Stimulated activated CD8-positive, alpha-beta memory T cell treated with anti-CD3 and anti-CD28 coated beads, Interleukin-7, amount 100 ng/mL, for 48 hours (primary cell): Measurements from ENCODE around the gene EVA1A.

Experiments used
- DNase-seq, 2 donors: peaks; one replicate each; pipeline ENCODE4 v3.0.0-alpha.2; 2020; ENCODE audit warnings: low read depth in 1 of 2; ENCODE audit errors: extremely low read depth in 1 of 2

EVA1A gene

DNA sequence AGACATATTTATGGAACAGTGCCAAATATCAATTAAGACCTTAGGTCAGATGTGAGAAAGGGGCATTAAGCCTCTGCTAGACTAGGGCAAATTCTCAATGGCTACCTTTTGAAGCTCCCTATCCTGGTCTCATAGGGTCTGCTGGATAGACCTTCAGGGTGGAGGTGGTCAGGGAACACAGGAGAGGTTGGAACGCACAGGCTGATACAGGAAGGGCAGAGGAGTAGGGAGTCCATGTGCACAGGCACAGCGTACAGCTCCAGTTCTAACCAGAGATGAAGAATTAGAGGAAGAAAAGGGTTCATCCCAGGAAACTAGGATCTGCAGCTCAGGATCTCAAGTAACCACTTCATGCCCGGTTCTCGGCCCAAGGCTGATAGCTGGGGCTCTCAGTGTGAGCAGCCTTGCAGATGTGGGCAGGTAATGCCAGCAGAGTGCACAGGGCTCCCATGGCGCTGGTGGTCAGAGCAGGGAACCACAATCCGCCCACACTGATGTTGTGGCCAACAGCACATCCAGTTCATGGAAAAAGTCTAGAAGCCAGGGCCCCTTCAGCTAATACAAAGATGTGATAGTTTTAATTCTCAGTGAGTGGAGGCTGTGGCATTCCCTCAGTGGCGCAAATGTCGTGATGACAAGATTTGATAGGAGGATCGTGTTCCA, 3.4 kb upstream of the EVA1A start:
- no peak for DNase-seq

DNA sequence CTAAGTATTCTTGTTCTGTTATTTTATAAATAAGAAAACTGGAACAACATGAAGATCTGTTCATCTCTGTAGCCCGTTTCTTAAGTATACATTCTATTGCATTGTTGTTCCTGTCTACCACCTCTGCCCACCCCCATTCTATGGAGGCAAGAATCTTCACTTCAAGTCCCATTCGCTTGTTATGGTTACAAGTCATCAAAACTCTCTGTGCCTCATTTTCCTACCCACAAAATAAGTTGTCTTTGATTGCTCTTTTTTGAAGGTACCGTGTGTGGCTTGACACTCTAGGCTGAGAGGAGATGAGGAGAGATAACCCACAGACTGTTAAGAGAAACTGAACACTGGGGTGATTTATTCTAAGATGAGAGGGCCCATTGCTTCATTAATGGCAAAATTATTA, 2.9 kb upstream of the EVA1A start:
- DNase-seq = no peak

DNA sequence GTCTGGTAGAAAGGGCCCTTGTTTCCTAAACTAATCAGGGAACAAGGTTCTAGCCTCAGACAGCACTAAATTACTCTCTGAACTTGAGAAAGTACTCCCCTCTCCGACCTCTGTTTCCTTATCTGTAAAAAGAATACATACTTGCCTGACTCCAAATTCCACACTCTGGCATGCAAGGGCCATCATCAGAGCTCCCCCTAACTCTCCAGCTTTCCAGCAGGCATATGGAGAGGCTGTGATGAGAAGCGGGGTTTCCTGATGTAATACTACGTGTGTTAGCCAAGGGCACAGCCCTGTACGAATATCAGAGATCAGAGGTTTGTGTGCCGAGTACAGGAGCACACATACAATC, 1.8 kb upstream of the EVA1A start:
- no peak for DNase-seq

DNA sequence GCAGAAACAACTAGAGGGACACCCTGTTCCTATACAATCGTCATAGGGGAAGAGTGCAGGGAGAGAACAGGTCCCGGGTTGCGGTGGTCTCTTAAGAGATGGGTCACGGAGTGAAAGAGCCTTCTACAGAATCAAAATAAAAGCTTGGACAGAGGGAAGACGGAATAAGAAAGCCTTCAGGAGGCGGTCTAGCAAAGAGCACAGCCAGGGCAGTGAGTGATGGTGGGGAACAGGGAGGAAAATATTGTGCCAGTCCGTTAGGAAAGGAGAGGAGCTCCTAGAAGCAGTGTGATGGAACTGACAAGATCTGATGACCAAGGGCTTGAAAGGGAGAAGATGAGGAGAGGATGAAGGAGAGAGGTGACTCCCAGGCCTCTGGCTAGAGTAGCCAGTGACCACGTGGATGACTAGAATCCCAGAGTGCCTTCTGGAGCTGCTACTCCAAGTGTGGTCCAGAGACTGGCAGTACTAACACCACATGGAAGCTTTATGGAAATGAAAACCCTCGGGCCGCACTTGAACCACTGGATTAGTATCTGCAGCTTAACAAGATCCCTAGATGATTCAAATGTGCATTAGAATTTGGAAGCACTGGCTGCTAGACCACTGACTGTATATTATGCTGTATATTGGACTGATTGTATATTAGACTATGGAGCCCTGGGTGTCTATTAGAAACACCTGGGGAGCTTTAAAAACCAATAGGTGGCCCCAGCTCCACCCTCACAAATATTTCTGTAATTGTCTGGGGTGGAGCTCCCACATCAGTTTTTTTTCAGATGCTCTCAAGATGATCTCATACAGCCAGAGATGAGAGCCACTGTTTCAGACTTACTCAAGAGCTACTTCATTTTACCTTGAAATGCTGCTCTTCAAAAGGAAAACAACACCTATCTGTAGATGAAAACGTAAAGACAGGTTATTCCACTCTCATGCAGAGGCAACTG, 1.1 kb upstream of the EVA1A start:
- no peak for DNase-seq

DNA sequence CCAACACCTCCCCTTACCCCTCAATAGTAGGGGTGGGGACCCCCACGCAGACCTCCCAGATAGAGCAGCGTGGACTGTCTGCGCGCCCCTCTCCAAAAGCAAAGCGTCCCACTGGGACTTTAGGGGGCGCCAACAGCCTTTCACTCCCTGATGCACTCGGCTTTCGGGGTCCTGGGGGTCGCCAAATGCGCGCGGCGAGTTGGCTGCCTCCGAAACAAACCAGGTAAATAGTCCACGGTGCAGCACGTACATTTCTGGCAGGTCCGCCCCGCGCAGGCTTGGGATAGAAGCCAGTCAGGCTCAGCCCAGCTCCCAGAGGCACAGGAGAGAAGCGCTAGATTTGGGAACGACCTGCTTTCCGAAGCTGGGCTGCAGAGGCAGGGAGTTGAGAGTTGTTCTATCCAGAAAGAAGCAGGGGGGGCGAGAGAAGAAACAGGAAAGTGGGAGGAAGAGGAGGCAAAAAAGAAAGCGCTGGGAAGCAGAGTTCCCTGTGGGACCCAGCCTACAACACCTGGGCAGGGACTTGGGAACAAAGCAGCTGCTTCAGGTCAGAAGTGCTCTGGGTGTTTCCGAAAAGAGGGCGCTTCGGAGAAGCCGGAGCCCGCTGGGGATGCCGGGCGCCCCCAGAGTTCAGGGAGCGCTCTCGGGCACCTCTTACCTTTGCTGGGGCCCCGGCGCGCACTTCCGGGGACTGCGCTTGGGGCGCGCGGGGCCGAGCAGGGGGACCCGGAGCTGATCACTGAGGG, 544 bp downstream of the EVA1A start:
- DNase-seq = no peak

DNA sequence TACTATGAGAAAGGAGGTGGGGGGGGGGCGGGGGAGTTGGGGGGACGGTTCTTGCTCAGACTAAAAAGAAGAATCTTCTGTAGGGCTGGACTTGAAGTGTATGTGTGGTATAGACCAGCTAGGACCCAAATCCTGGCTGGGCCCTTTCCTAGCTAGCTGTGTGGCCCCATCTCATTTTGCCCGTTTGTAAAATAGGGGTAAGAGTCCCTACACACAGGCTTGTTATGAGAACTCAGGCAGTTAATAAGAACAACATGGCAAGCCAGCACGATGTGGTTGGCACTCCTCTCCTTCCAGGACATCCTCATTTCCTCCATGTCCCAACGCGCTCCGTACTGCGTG, 1.1 kb downstream of the EVA1A start:
- no peak for DNase-seq

DNA sequence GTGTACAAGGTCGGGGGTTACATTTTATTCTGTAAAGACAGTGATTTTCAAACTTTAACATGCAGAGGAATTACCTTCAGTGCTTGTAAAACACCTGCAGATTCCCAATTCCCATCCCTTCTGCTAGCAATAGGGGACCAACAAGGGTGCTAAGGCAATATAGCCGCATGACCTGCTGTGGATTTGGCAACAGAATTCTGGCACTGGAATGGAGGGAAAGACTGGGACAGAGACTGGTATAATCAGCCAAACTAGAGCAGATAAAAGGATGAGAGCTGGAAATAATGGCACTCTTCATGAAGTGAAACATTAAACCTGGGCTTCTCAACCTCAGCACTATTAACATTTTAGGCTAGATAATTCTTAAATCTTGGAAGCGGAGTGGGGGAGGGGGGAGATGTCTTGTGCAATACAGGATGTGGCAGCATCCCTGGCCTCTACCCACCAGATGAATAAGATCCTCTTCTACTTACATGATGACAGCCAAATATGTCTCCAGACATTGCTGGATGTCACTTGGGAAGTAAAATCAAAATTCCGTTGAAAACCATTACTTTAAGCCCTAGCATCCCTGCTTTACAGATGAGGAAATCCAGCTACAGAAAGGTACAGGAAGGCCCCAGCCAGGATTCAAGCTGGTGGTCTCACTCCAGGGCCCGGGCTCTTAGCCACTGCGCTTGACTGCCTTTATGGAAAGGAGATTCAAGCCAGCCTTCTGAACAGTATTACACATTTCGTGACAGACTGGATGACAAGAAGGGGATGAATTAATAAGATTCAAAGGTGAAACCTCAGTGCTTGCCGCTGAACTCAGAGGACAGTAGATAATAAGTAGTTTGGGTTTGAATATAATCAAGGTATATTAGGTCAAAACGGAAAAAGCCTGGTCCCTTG, 1.7 kb downstream of the EVA1A start:
- DNase-seq = no peak

DNA sequence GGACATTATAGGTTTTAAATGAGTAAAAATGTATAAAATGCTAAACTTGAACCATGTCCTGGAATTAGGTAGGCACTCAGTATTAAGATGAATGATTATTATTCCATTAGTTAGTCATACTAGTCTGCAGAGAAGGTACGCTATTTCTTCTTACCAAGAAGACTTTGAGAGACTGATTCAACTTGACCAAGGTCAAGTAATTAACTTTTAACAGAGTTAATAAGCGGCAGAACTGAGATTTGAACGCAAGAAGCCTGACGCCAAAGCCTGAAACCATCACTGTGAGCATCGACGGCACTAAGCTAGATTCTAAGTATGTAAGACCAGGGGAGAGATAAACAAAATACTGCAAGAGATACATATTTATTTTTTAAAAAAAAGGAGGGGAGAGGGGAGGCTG, 2.6 kb downstream of the EVA1A start:
- no peak for DNase-seq

DNA sequence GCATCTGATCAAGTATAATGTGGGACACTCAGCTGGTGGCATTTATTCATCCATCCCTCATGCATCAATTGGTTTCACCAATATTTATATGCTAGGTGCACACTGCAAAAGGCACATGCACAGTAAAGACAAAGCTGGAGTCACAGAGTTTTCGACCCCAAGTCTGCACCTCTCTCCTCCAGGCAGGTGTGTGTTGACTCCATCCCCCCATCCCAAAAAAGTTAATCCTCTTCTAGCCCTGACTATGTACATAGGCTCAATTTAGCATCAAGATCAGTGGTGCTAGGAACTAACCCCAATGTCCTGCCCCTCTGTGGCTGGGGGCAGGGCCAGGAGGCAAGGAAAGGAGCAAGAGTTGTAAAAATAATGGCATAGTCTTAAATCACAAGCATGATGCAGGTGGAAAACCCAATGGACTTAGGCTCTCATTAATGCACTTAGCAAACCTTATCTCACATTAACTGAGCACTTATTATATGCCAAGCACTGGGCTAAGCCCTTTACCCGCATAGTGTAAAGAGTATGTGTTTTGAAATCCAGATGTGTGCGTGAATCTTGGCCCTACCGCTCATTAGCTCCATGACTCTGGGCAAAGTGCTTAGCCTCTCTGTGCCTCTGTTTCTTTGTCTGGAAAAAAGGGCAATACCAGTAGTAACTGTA, 3.1 kb downstream of the EVA1A start:
- DNase-seq = no peak

DNA sequence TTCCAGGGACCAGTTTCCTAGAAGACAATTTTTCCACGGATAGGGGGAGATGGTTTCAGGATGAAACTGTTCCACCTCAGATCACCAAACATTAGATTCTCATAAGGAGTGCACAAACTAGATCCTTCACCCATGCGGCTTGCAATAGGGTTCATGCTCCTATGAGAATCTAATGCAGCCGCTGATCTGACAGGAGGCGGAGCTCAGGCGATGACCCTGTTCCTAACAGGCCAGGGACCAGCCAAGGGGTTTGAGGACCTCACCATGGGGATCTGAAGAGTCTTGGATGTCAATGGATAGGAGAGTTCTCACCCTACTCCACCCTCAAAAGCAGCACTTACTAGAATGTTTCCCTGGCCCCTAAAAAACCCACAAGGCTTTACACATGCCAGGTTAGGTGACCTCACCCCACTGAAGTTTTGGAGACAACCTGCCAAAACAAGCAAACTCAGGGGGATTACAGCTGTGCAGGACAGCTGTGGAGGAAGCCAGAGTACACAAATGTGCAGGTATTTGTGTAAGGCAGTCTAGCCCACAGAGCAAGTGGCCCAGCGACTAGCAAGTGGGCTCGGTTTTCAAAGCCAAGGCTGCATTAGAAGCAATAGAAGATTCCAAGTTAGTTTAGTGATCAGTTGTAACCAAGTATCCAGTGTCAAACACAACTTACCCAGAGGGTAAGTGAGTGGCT, 3.9 kb downstream of the EVA1A start:
- DNase-seq = no peak

DNA sequence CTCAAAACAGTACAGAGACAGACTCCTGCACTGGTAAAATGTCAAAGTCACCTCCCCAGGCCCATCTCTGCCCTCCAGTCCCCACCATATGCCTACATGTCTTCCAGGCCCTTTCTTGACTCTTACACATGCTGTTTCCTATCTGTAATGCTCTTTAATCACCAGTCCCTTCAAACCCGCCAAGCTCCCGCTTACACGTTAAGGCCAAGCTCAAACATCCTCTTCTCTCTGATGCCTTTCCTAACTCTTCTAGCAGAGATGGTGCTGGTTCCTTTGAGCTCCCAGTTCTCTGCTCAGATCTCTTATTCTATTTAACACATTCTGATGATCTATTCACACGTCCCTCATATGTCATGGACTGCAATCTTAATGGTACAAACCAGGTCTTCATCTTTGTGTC, 5.0 kb downstream of the EVA1A start:
- no peak for DNase-seq

DNA sequence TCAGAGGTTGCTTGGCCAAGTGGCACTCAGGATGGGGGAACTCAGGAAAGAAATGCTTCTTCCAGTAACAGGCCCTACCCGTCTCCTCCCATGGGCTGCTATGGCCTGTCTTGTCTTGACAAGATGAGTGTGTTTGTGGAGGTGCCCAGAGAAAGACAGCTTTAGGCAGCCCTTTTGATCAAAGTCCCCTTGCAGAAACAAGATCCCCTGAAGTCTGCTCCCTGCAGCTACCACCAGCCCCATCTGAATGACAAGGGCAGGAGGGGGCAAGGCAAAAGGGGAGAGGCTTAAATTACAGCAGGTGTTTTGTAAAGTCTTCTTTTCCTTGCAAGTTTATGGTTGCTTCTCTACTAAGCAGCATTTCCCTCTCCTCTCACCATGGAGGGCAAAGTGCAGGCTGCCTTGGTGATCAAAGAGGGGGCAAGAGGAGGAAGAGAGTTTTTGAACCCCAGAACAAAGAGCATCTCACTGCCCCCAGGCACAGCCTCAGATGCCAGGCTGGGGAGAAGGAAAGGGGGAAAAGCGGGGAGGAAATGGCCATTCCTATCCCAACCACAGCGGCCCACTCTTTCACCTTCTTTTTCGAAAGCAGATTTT, 6.7 kb downstream of the EVA1A start:
- DNase-seq = no peak

DNA sequence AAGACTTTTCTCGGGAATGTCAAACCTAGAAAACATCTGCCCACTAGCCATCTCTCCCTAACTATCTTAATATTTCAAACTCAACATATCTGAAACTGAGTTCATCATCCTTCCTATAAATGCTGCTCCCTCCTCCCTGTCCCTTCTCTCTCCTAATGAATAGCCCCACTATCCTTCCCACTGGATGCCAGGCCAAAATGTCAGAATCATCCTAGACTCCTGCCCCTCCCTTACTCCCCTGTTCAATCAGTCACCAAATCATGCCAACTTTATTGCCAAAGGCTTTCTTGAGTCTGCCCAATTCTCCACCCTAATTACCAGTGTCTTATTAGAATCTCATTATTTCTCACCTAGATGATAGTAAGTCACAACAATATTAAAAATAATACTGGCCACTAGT, 8.5 kb downstream of the EVA1A start:
- DNase-seq = no peak

DNA sequence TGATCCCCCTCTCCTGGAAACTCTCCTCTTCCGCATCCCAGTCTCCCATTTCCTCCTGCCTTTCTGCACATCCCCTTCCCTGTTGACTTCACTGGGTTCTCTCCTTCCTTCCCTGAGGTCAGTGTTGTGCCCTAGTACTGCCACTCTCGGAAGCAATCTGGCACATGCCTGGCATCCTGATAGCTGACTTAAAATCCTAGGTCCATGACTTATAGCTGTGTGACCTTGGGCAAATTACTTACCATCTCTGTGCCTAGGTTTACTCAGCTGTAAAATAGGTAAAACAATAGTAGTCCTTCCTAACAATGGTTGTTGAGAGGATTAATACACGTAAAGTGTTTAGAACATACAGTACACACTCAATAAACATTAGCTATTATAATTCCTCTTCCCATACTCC, 9.3 kb downstream of the EVA1A start:
- no peak for DNase-seq

DNA sequence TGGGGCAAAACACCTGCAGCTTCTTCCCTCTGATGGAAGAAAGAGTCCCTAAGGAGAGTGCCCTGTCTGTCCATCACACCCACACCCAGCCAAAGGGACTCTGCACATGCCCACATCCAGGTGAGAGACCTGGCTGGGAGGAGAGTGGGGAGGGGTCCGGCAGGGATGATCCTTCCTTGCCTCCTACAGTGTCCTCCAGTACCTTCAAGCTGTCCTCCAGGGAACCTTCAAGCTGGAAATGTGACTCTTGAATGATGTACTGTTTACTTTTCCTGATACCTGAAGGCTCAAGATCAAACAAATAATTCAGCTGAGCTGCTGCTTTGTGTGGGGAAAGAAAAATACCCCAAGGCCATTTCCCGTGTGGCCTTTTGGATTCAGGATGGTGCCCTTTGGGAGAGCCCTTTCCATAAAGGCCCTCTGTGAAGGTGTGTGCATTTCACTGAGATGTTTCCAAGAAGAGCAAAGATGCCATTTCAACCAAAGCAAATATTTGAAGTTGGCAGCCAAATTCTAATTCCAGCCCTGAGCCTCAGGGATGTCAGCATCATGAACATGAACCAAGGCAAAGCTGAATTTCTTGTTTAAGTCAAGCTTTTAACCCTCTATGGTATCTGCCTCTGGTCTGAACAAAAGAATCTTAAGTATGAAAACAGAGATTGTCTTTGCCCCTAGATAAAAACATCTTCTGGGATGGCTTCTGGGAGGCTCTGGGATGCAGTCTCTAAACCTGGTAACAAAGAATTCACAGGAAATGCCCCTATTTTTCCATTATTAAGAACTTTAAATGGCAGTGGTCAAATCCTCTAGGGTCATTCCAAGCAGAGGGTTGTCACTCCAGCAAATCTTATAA, 11.1 kb downstream of the EVA1A start:
- no peak for DNase-seq

DNA sequence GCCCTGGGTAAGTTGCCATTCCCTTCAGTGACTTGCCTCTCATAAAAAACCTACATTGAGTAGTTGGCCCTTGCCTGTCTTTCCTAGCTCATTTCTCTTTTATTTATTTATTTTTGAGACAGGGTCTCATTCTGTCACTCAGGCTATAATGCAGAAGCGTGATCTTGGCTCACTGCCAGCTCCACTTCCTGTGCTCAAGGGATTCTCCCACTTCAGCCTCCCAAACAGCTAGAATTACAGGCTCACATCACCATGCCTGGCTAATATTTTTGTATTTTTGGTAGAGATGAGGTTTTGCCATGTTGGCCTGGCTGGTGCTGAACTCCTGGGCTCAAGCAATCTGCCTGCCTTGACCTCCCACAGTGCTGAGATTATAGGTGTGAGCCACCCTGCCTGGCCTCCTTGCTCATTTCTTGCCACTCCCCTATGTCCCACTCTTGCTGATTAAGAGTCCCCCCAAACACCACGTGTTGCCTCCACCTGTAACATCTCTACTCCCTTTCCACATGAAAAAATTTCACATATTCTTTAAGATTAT, 12.6 kb downstream of the EVA1A start:
- DNase-seq = no peak

DNA sequence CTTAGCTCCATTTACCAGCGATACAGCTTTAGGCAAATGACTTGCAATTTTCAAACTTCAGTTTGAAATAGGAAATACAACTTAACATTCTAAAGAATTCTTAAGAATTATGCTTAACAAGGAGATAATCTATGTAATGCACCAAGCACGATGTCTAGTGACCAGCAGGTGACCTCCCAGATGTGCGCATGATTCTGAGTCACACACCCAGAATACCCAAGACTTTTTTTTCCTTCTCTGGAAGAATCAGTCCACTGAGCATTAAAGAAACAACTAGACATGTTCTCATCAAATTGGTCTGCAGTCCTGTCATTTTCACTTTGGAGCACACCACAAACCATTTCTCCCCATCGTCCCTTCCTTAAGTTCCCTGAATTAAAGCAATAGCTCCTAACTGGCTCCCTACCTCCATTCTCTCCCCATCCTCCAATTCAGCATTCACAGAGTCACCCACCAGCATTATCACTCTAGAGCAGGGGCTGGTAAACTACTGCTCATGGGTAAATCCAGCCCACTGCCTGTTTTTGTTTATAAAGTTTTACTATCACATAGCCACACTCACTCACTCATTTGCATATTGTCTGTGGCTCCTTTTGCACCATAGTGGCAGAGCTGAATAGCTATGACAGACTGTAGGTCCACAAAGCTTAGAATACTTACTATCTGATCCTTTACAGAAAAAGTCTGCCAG, 13.2 kb downstream of the EVA1A start:
- no peak for DNase-seq

DNA sequence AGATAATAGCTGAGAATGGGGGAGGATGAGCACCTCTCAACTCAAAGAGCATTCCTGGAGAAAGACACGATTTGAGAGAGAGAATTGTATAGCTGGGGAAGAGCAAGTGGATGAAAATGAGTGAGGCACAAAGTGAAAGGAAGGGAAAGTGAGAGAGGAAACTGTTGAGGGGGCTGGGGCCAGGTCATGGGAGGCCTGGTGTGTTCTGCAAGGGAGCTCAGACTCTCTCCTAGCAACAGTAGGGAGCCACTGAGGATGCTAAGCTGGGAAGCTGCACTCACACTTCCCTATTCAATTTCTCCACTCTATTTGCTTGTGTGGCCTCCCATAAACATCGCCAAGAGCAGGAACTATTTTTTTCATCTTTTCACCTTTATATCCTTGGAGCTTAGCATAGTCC, 14.8 kb downstream of the EVA1A start:
- DNase-seq = no peak
